SK-N-SH (cell line): ENCODE results near the gene ATP2A3.
A peak's percentile ranks its signal among the peaks of the same experiment; 100 is the strongest.

ENCODE experiments used
- CHD2 ChIP-seq: fragments of 150-350 bp; IDR thresholded peaks from 2 replicates; pipeline ENCODE4 v1.6.1; 2018; ENCODE audit warnings: low read length; ENCODE audit not compliant: partially characterized antibody
- CTCF ChIP-seq: fragments of 200-600 bp; sonication (generic); IDR thresholded peaks from 2 replicates; pipeline ENCODE4 v1.6.1; 2017; ENCODE audit warnings: antibody characterized with exemption, mild to moderate bottlenecking, moderate library complexity
- EP300 ChIP-seq, 2 experiments: IDR thresholded peaks; 2 replicates each; pipeline versions ENCODE4 v1.4.0 to v1.6.1; 2012; ENCODE audit warnings: borderline replicate concordance in 1 of 2, low read depth in 1 of 2, low read length in 1 of 2
- EZH2phosphoT487 ChIP-seq: fragments of 200-600 bp; sonication (generic); IDR thresholded peaks from 2 replicates; pipeline ENCODE4 v1.6.1; 2017; ENCODE audit warnings: low read depth, mixed run types, mild to moderate bottlenecking, antibody characterized with exemption, moderate library complexity, borderline replicate concordance
- GABPA ChIP-seq: IDR thresholded peaks from 2 replicates; pipeline ENCODE4 v1.4.0; 2012; ENCODE audit warnings: low read depth, mild to moderate bottlenecking
- MXI1 ChIP-seq: IDR thresholded peaks from 2 replicates; pipeline ENCODE4 v1.6.1; 2012; ENCODE audit warnings: mild to moderate bottlenecking, low read depth, low read length, improper control_type of control experiment
- NRF1 ChIP-seq: IDR thresholded peaks from 2 replicates; pipeline ENCODE4 v1.6.1; 2012; ENCODE audit warnings: low read depth, mild to moderate bottlenecking, low read length
- POLR2AphosphoS5 ChIP-seq: IDR thresholded peaks from 2 replicates; pipeline ENCODE4 v1.6.1; 2012; ENCODE audit warnings: low read depth, low read length
- RCOR1 ChIP-seq: fragments of 150-350 bp; IDR thresholded peaks from 2 replicates; pipeline ENCODE4 v1.6.1; 2017; ENCODE audit warnings: antibody characterized with exemption, low read length
- RFX5 ChIP-seq: IDR thresholded peaks from 2 replicates; pipeline ENCODE4 v1.6.1; 2012; ENCODE audit warnings: mild to moderate bottlenecking, improper control_type of control experiment, low read length
- TAF1 ChIP-seq: IDR thresholded peaks from 2 replicates; pipeline ENCODE4 v1.6.1; 2012; ENCODE audit warnings: low read depth, mild to moderate bottlenecking, low read length, moderate library complexity, borderline replicate concordance
- TEAD4 ChIP-seq: IDR thresholded peaks from 2 replicates; pipeline ENCODE4 v1.4.0; 2012; ENCODE audit warnings: mild to moderate bottlenecking, borderline replicate concordance; ENCODE audit not compliant: insufficient read depth
- TF ChIP-seq, protein P1 (sequence below): IDR thresholded peaks from 2 replicates; pipeline ENCODE4 v1.4.0; 2012; ENCODE audit warnings: low read depth, borderline replicate concordance
- TF ChIP-seq, protein P2 (sequence below): IDR thresholded peaks from 2 replicates; pipeline ENCODE4 v1.6.1; 2012; ENCODE audit warnings: mild to moderate bottlenecking, low read depth, low read length, moderate library complexity

DNA sequence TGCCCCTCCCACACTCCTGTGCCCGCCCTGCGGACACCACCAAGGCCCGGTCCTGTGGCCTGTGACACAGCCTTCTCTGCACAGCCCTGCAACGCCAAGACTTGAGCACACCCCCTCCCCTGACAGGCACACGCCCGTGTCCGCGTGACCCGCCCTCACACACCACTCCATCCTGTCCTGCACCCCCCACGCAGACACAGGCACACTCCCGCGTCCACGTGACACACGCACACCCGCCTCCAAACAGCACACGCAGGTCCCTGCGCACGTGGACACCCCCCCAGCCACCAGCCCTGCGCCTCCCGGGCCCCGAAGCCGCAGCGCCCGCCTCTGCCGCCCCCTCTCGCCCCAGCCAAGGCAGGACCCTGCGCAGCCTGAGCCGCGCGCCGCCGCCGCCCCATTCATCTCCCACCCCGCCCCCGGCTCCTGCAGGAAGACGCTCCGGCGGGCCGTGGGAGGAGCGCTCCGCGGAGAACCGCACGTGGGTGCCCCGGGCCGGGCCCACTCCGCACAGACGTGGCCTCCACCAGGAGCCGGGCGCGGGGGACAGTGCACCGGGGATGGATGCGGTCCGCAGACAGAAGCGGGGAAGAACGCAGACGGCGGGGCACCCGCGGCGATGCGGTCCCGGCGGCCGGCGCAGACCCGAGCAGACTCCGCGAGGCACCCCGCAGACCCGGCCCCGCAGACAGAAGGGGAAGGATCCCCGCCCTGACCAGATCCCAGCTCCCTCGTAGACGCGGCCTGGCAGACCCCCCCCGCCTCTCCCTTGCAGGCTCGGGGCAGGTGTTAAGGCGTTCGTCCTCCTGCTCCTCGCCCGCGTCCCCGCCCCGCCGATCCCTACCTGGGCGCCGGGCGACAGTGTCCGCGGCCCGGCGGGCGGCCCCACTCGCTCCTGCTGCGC is 71.9 kb downstream of the ATP2A3 start:
- TF ChIP-seq CTCF (peak; percentile 10; the same call in 1 of the 2 replicates), TEAD4 (no peak), NRF1 (peak; percentile 35; the same call in 1 of the 2 replicates), TAF1 (no peak), GABPA (no peak), MXI1 (peak; percentile 92), EP300 (IDR thresholded peaks at IDR 0.05; ENCODE audit: borderline replicate concordance in 1 of 2, low read depth in 1 of 2, low read length in 1 of 2) (no peak), POLR2AphosphoS5 (no peak), CHD2 (no peak), EZH2phosphoT487 (no peak), RFX5 (no peak), RCOR1 (no peak)
- TF ChIP-seq, protein P1, sequence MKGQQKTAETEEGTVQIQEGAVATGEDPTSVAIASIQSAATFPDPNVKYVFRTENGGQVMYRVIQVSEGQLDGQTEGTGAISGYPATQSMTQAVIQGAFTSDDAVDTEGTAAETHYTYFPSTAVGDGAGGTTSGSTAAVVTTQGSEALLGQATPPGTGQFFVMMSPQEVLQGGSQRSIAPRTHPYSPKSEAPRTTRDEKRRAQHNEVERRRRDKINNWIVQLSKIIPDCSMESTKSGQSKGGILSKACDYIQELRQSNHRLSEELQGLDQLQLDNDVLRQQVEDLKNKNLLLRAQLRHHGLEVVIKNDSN: peak; percentile 82; the same call in 1 of the 2 replicates
- TF ChIP-seq, protein P2, sequence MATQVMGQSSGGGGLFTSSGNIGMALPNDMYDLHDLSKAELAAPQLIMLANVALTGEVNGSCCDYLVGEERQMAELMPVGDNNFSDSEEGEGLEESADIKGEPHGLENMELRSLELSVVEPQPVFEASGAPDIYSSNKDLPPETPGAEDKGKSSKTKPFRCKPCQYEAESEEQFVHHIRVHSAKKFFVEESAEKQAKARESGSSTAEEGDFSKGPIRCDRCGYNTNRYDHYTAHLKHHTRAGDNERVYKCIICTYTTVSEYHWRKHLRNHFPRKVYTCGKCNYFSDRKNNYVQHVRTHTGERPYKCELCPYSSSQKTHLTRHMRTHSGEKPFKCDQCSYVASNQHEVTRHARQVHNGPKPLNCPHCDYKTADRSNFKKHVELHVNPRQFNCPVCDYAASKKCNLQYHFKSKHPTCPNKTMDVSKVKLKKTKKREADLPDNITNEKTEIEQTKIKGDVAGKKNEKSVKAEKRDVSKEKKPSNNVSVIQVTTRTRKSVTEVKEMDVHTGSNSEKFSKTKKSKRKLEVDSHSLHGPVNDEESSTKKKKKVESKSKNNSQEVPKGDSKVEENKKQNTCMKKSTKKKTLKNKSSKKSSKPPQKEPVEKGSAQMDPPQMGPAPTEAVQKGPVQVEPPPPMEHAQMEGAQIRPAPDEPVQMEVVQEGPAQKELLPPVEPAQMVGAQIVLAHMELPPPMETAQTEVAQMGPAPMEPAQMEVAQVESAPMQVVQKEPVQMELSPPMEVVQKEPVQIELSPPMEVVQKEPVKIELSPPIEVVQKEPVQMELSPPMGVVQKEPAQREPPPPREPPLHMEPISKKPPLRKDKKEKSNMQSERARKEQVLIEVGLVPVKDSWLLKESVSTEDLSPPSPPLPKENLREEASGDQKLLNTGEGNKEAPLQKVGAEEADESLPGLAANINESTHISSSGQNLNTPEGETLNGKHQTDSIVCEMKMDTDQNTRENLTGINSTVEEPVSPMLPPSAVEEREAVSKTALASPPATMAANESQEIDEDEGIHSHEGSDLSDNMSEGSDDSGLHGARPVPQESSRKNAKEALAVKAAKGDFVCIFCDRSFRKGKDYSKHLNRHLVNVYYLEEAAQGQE: no peak
